HG02571 (cell line): Measurements from ENCODE around the gene TNXB.

Source experiments
- ATAC-seq: cut with Tn5 transposase; IDR thresholded peaks from one replicate; pipeline ENCODE4 v1.9.1; 2021; ENCODE audit warnings: mild to moderate bottlenecking, moderate library complexity; ENCODE audit not compliant: unreplicated experiment

The TNXB gene

GRCh38 chr6:32087574-32088486 lies 21.3 kb downstream of the TNXB start:
- no peak for ATAC-seq

GRCh38 chr6:32086661-32087573 lies 22.2 kb downstream of the TNXB start:
- ATAC-seq = peak; percentile 65

- ATAC-seq = no peak
Measured at GRCh38 chr6:32085759-32086459, 23.2 kb downstream of the TNXB start.

- no peak for ATAC-seq
Measured at GRCh38 chr6:32084780-32085179, 24.4 kb downstream of the TNXB start.

- no peak for ATAC-seq
Measured at GRCh38 chr6:32083812-32084768, 25.0 kb downstream of the TNXB start.

- ATAC-seq = no peak
Measured at GRCh38 chr6:32082935-32083334, 26.2 kb downstream of the TNXB start.

GRCh38 chr6:32082478-32082877 lies 26.7 kb downstream of the TNXB start:
- no peak for ATAC-seq

GRCh38 chr6:32081168-32081990 lies 27.8 kb downstream of the TNXB start:
- ATAC-seq = no peak

GRCh38 chr6:32079566-32080290 lies 29.4 kb downstream of the TNXB start:
- ATAC-seq = no peak

- ATAC-seq = no peak
Measured at GRCh38 chr6:32076321-32076809, 32.8 kb downstream of the TNXB start.

- no peak for ATAC-seq
Measured at GRCh38 chr6:32075781-32076180, 33.4 kb downstream of the TNXB start.

GRCh38 chr6:32074996-32075532 lies 34.1 kb downstream of the TNXB start:
- no peak for ATAC-seq

GRCh38 chr6:32073613-32074012 lies 35.5 kb downstream of the TNXB start:
- no peak for ATAC-seq

- no peak for ATAC-seq
Measured at GRCh38 chr6:32073101-32073500, 36.0 kb downstream of the TNXB start.

- ATAC-seq = no peak
Measured at GRCh38 chr6:32070814-32071543, 38.2 kb downstream of the TNXB start.

- ATAC-seq = no peak
Measured at GRCh38 chr6:32069878-32070515, 39.1 kb downstream of the TNXB start.

- ATAC-seq = no peak
Measured at GRCh38 chr6:32069460-32069859, 39.7 kb downstream of the TNXB start.
